ENCODE results near the gene NMNAT2.

Gene NMNAT2

DNA sequence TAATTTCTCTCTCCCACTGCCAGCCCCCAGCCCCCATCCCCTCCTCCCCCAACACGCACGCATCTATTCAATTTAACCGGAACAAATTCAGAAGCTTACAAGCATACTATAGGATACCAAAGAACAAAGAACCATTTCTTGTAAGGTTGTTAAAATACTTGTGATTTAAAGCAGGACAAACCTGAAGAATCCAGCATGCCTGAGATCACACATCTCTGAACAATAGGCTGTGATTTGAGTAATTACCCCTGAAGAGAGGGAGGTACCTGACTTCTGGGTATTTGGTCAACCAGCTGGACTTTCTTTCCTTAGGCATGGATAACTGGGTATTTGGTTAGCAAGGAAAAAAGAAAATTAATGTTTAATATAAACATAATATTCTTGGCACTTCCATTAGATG, 105.1 kb downstream of the NMNAT2 start:
- H3K36me3 ChIP-seq (ENCODE audit: insufficient read depth, low read length), result no peaks in the 10 kb centered on the region
- H3K9ac ChIP-seq (ENCODE audit: low read depth, low read length), result no peak overlapping the region
- 44% methylated on average over 3 of the region's 3 CpGs for WGBS
- no peaks in the 10 kb centered on the region for H3K27me3 ChIP-seq (ENCODE audit: insufficient read depth, low read length)
- no peak overlapping the region for H3K27ac ChIP-seq (ENCODE audit: low read depth, low read length)
- H3K4me1 ChIP-seq (ENCODE audit: insufficient read depth, low read length), result peaks cover 13% of the 10 kb centered on the region; the same call in 1 of the 2 replicates
- H3K9me3 ChIP-seq (ENCODE audit: insufficient read depth, low read depth, low read length), result no peaks in the 10 kb centered on the region
- H3K4me3 ChIP-seq (ENCODE audit: low read length), result no peak overlapping the region

- Histone ChIP-seq H3K36me3 (ENCODE audit: insufficient read depth, low read length) (no peaks in the 10 kb centered on the region), H3K4me1 (ENCODE audit: insufficient read depth, low read length) (peaks cover 13% of the 10 kb centered on the region; the same call in 1 of the 2 replicates), H3K27me3 (ENCODE audit: insufficient read depth, low read length) (no peaks in the 10 kb centered on the region), H3K27ac (ENCODE audit: low read depth, low read length) (no peak overlapping the region), H3K9me3 (ENCODE audit: insufficient read depth, low read depth, low read length) (no peaks in the 10 kb centered on the region), H3K9ac (ENCODE audit: low read depth, low read length) (no peak overlapping the region), H3K4me3 (ENCODE audit: low read length) (no peak overlapping the region)
- 82% methylated on average over 5 of the region's 5 CpGs for WGBS
Observed at GRCh38 chr1:183310753-183311479, 107.3 kb downstream of the NMNAT2 start.

DNA sequence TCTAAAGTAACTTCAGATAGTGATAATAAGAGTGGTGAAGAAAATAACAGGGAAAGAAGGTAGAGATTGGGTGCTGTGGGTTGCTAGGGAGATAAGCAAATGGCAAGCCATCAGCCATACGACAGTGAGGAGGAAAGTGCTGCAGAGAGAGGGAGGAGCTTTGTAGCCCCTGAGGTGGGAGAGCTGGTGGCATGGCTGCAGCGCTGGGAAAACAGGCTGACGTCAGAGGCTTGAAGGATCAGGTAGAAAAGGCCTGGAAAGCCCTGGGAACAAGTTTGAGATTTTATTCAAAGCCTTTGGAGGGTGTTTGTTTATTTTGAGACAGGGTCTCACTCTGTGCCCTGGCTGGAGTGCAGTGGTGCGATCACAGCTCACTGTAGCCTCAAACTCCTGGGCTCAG, 109.5 kb downstream of the NMNAT2 start:
- H3K9me3 ChIP-seq (ENCODE audit: insufficient read depth, low read depth, low read length), result no peaks in the 10 kb centered on the region
- H3K27ac ChIP-seq (ENCODE audit: low read depth, low read length), result no peak overlapping the region
- H3K4me1 ChIP-seq (ENCODE audit: insufficient read depth, low read length), result peaks cover 18% of the 10 kb centered on the region
- no peak overlapping the region for H3K9ac ChIP-seq (ENCODE audit: low read depth, low read length)
- no peaks in the 10 kb centered on the region for H3K36me3 ChIP-seq (ENCODE audit: insufficient read depth, low read length)
- H3K27me3 ChIP-seq (ENCODE audit: insufficient read depth, low read length), result no peaks in the 10 kb centered on the region
- H3K4me3 ChIP-seq (ENCODE audit: low read length), result no peak overlapping the region
- 81% methylated on average over 4 of the region's 4 CpGs for WGBS

- H3K36me3 ChIP-seq (ENCODE audit: insufficient read depth, low read length), result no peaks in the 10 kb centered on the region
- 76% methylated on average over 4 of the region's 5 CpGs for WGBS
- no peaks in the 10 kb centered on the region for H3K27me3 ChIP-seq (ENCODE audit: insufficient read depth, low read length)
- H3K4me3 ChIP-seq (ENCODE audit: low read length), result no peak overlapping the region
- no peaks in the 10 kb centered on the region for H3K9me3 ChIP-seq (ENCODE audit: insufficient read depth, low read depth, low read length)
- H3K27ac ChIP-seq (ENCODE audit: low read depth, low read length), result no peak overlapping the region
- H3K9ac ChIP-seq (ENCODE audit: low read depth, low read length), result no peak overlapping the region
- H3K4me1 ChIP-seq (ENCODE audit: insufficient read depth, low read length), result peaks cover 26% of the 10 kb centered on the region
Observed at GRCh38 chr1:183306317-183307042, 111.7 kb downstream of the NMNAT2 start.

- Histone ChIP-seq H3K27ac (ENCODE audit: low read depth, low read length) (no peak overlapping the region), H3K9ac (ENCODE audit: low read depth, low read length) (no peak overlapping the region), H3K4me3 (ENCODE audit: low read length) (no peak overlapping the region), H3K9me3 (ENCODE audit: insufficient read depth, low read depth, low read length) (no peaks in the 10 kb centered on the region), H3K36me3 (ENCODE audit: insufficient read depth, low read length) (no peaks in the 10 kb centered on the region), H3K4me1 (ENCODE audit: insufficient read depth, low read length) (peaks cover 26% of the 10 kb centered on the region), H3K27me3 (ENCODE audit: insufficient read depth, low read length) (no peaks in the 10 kb centered on the region)
- WGBS, result 85% methylated on average over 6 of the region's 7 CpGs
Observed at GRCh38 chr1:183304440-183305107, 113.6 kb downstream of the NMNAT2 start.

DNA sequence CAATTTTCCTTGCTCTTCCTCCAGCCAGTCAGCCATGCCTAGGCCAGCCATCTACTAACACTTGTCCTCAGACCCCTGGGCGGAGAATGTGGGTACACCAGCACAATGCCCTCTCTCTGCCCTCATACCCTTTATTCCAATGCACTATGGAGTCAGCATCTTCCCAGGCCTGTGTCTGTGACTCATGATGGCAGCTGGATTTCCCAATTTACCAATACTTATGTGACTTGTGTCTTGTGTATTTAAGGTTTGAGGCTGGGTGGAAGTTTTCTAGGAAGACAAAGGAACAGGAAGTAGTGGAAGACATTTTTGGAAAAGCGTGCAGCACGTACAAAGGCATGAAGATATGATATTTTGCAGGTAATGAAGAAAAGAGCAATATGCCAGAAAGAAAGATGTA, 114.3 kb downstream of the NMNAT2 start:
- no peaks in the 10 kb centered on the region for H3K36me3 ChIP-seq (ENCODE audit: insufficient read depth, low read length)
- H3K9me3 ChIP-seq (ENCODE audit: insufficient read depth, low read depth, low read length), result no peaks in the 10 kb centered on the region
- peaks cover 26% of the 10 kb centered on the region for H3K4me1 ChIP-seq (ENCODE audit: insufficient read depth, low read length)
- WGBS, result 94% methylated on average over 3 of the region's 3 CpGs
- no peak overlapping the region for H3K4me3 ChIP-seq (ENCODE audit: low read length)
- H3K27ac ChIP-seq (ENCODE audit: low read depth, low read length), result no peak overlapping the region
- H3K9ac ChIP-seq (ENCODE audit: low read depth, low read length), result no peak overlapping the region
- H3K27me3 ChIP-seq (ENCODE audit: insufficient read depth, low read length), result no peaks in the 10 kb centered on the region

GRCh38 chr1:183303323-183303645, 114.9 kb downstream of the NMNAT2 start:
- H3K27ac ChIP-seq (ENCODE audit: low read depth, low read length), result no peak overlapping the region
- WGBS, result 62% methylated on average over 4 of the region's 4 CpGs
- H3K36me3 ChIP-seq (ENCODE audit: insufficient read depth, low read length), result no peaks in the 10 kb centered on the region
- no peak overlapping the region for H3K9ac ChIP-seq (ENCODE audit: low read depth, low read length)
- peaks cover 26% of the 10 kb centered on the region for H3K4me1 ChIP-seq (ENCODE audit: insufficient read depth, low read length)
- H3K27me3 ChIP-seq (ENCODE audit: insufficient read depth, low read length), result no peaks in the 10 kb centered on the region
- no peaks in the 10 kb centered on the region for H3K9me3 ChIP-seq (ENCODE audit: insufficient read depth, low read depth, low read length)
- no peak overlapping the region for H3K4me3 ChIP-seq (ENCODE audit: low read length)

- Histone ChIP-seq H3K27ac (ENCODE audit: low read depth, low read length) (no peak overlapping the region), H3K36me3 (ENCODE audit: insufficient read depth, low read length) (no peaks in the 10 kb centered on the region), H3K27me3 (ENCODE audit: insufficient read depth, low read length) (no peaks in the 10 kb centered on the region), H3K4me1 (ENCODE audit: insufficient read depth, low read length) (peaks cover 26% of the 10 kb centered on the region), H3K9me3 (ENCODE audit: insufficient read depth, low read depth, low read length) (no peaks in the 10 kb centered on the region), H3K9ac (ENCODE audit: low read depth, low read length) (no peak overlapping the region), H3K4me3 (ENCODE audit: low read length) (no peak overlapping the region)
- 62% methylated on average over 5 of the region's 5 CpGs for WGBS
Observed at GRCh38 chr1:183302452-183303322, 115.5 kb downstream of the NMNAT2 start.

- WGBS, result 76% methylated on average over 3 of the region's 3 CpGs
- H3K9me3 ChIP-seq (ENCODE audit: insufficient read depth, low read depth, low read length), result no peaks in the 10 kb centered on the region
- peaks cover 23% of the 10 kb centered on the region for H3K4me1 ChIP-seq (ENCODE audit: insufficient read depth, low read length)
- H3K27me3 ChIP-seq (ENCODE audit: insufficient read depth, low read length), result no peaks in the 10 kb centered on the region
- no peak overlapping the region for H3K4me3 ChIP-seq (ENCODE audit: low read length)
- H3K36me3 ChIP-seq (ENCODE audit: insufficient read depth, low read length), result no peaks in the 10 kb centered on the region
- H3K27ac ChIP-seq (ENCODE audit: low read depth, low read length), result no peak overlapping the region
- H3K9ac ChIP-seq (ENCODE audit: low read depth, low read length), result no peak overlapping the region
Observed at GRCh38 chr1:183301239-183301638, 116.9 kb downstream of the NMNAT2 start.

GRCh38 chr1:183300828-183301227, 117.4 kb downstream of the NMNAT2 start:
- Histone ChIP-seq H3K36me3 (ENCODE audit: insufficient read depth, low read length) (no peaks in the 10 kb centered on the region), H3K4me3 (ENCODE audit: low read length) (no peak overlapping the region), H3K4me1 (ENCODE audit: insufficient read depth, low read length) (peaks cover 22% of the 10 kb centered on the region), H3K27me3 (ENCODE audit: insufficient read depth, low read length) (no peaks in the 10 kb centered on the region), H3K27ac (ENCODE audit: low read depth, low read length) (no peak overlapping the region), H3K9me3 (ENCODE audit: insufficient read depth, low read depth, low read length) (no peaks in the 10 kb centered on the region), H3K9ac (ENCODE audit: low read depth, low read length) (no peak overlapping the region)
- 88% methylated on average over 1 of the region's 1 CpG for WGBS

- Histone ChIP-seq H3K4me3 (ENCODE audit: low read length) (no peak overlapping the region), H3K9me3 (ENCODE audit: insufficient read depth, low read depth, low read length) (no peaks in the 10 kb centered on the region), H3K9ac (ENCODE audit: low read depth, low read length) (no peak overlapping the region), H3K27ac (ENCODE audit: low read depth, low read length) (no peak overlapping the region), H3K27me3 (ENCODE audit: insufficient read depth, low read length) (no peaks in the 10 kb centered on the region), H3K36me3 (ENCODE audit: insufficient read depth, low read length) (no peaks in the 10 kb centered on the region), H3K4me1 (ENCODE audit: insufficient read depth, low read length) (peaks cover 22% of the 10 kb centered on the region)
Observed at GRCh38 chr1:183300395-183300794, 117.8 kb downstream of the NMNAT2 start.
